Gastrocnemius medialis (tissue), 4 donors: Measurements from ENCODE around the gene DDIT4. TPM values are rescaled to one million over a fixed set of nuclear protein-coding genes. Genes with fewer than 3 reads are reported as not detected.

Source experiments
- ATAC-seq, 2 donors: fragments of 150-250 bp; one replicate each; pipeline ENCODE4 v1.9.1; 2016
- DNase-seq, 2 donors: peaks; one replicate each; pipeline ENCODE4 v3.0.0-alpha.2; 2019
- H3K27ac ChIP-seq, 4 donors: fragments of 200-600 bp; sonication (generic); 1 replicate in 1 of 4; 2 replicates in 3 of 4; pipeline ENCODE4 v1.5.1; 2016 to 2018; ENCODE audit warnings: mild to moderate bottlenecking in 2 of 4, moderate library complexity in 1 of 4
- H3K27me3 ChIP-seq, 3 donors: fragments of 200-600 bp; sonication (generic) in 2 of 3; 1 replicate in 1 of 3; 2 replicates in 2 of 3; pipeline versions ENCODE4 v1.5.1 to v1.6.0; 2016 to 2019; ENCODE audit warnings: mild to moderate bottlenecking in 1 of 3, moderate library complexity in 1 of 3
- H3K36me3 ChIP-seq, 2 donors: fragments of 200-600 bp; sonication (generic) in 1 of 2; one replicate each; pipeline ENCODE4 v1.5.1; 2017 to 2018
- H3K4me1 ChIP-seq, 2 donors: fragments of 200-600 bp; sonication (generic) in 1 of 2; one replicate each; pipeline ENCODE4 v1.5.1; 2016 to 2017; ENCODE audit warnings: mild to moderate bottlenecking in 2 of 2
- H3K4me3 ChIP-seq, 4 donors: fragments of 200-600 bp; sonication (generic) in 3 of 4; 1 replicate in 1 of 4; 2 replicates in 3 of 4; pipeline ENCODE4 v1.5.1; 2016 to 2019; ENCODE audit warnings: mild to moderate bottlenecking in 2 of 4
- H3K9me3 ChIP-seq, 3 donors: fragments of 200-600 bp; sonication (generic) in 2 of 3; 1 replicate in 1 of 3; 2 replicates in 2 of 3; pipeline ENCODE4 v1.5.1; 2016 to 2019
- CTCF ChIP-seq, 5 experiments: fragments of 450-650 bp in 3 of 5; fragments of 200-600 bp in 2 of 5; sonication (generic) in 2 of 5; IDR thresholded peaks in 4 of 5; conservative IDR thresholded peaks in 1 of 5; 1 replicate in 4 of 5; 2 replicates in 1 of 5; pipeline ENCODE4 v1.5.1; 2016 to 2019; ENCODE audit warnings: antibody characterized with exemption in 5 of 5, mild to moderate bottlenecking in 3 of 5, moderate library complexity in 3 of 5
- POLR2A ChIP-seq, 2 donors: fragments of 450-650 bp; IDR thresholded peaks; one replicate each; pipeline ENCODE4 v1.6.1; 2017; ENCODE audit warnings: antibody characterized with exemption in 2 of 2, mild to moderate bottlenecking in 2 of 2, moderate library complexity in 2 of 2
- in situ Hi-C, 4 donors: fragments of 200-750 bp; cut with MboI; loops; one replicate each; pipeline versions ENCODE4 v1.15.0 to v1.8.0; 2017; ENCODE audit warnings: low sequenced_read_pairs in 4 of 4
- intact Hi-C: fragments of 100-400 bp; cut with DNase I; formaldehyde crosslinking; loops from one replicate; pipeline ENCODE4 v1.15.1; 2023; ENCODE audit warnings: low total_unique reads
- total RNA-seq, 4 donors: library from RNA; depleted of rRNA; stranded (reverse); fragments of >200 nt; gene quantifications; one replicate each; pipeline versions ENCODE4 v1.1.0 to v1.2.3, GENCODE V29; 2016

The DDIT4 gene
- total RNA-seq, 4 donors from 2014 or later: 296 to 667 (median 319) TPM

GRCh38 chr10:72274213-72274729 lies 547 bp downstream of the DDIT4 start:
- peak in 1 of 2 donors; percentile 37 for DNase-seq
- H3K4me3 ChIP-seq: peak overlapping the region; percentile 89 to 99 (median 96)
- peaks cover 13% of the 10 kb centered on the region in 2 donors for H3K4me1 ChIP-seq
- H3K27ac ChIP-seq: peak overlapping the region; percentile 97 to 100 (median 99)
- ATAC-seq: peak in 1 of 2 donors; percentile 0
- intact Hi-C loops (no loop called here), in situ Hi-C loops (loop anchor here in 1 of 4 donors (10.0 kb wide), 1 partner anchor 49 kb away; no protein-coding TSS in a partner anchor)
- no peak for TF ChIP-seq CTCF (IDR thresholded peaks at IDR 0.05 in 4 of 5, conservative IDR thresholded peaks at IDR 0.05 in 1 of 5)
- TF ChIP-seq POLR2A (IDR thresholded peaks at IDR 0.05): no peak
- no peaks in the 10 kb centered on the region for H3K9me3 ChIP-seq
- H3K27me3 ChIP-seq: no peaks in the 10 kb centered on the region
- H3K36me3 ChIP-seq: peaks cover 5 to 22% of the 10 kb centered on the region in 2 donors

- Histone ChIP-seq H3K27me3 (no peaks in the 10 kb centered on the region), H3K4me1 (peaks cover 15 to 16% of the 10 kb centered on the region in 2 donors), H3K4me3 (peak overlapping the region; percentile 89 to 99 (median 96)), H3K36me3 (peaks cover 5 to 22% of the 10 kb centered on the region in 2 donors), H3K9me3 (no peaks in the 10 kb centered on the region), H3K27ac (peak overlapping the region; percentile 97 to 100 (median 99))
- in situ Hi-C loops: loop anchor here in 2 of 4 donors (5.0 to 10.0 kb wide), 3 partner anchors 37 to 52 kb away; no protein-coding TSS in a partner anchor
- peak; percentile 84 to 96 (median 91) for TF ChIP-seq CTCF (IDR thresholded peaks at IDR 0.05 in 4 of 5, conservative IDR thresholded peaks at IDR 0.05 in 1 of 5)
- TF ChIP-seq POLR2A (IDR thresholded peaks at IDR 0.05): peak in 1 of 2 donors; percentile 34
- intact Hi-C loops: no loop called here
- DNase-seq (peak; percentile 72 to 92), ATAC-seq (peak; percentile 2 to 17)
Measured at GRCh38 chr10:72274730-72275350, 1.1 kb downstream of the DDIT4 start.

- Histone ChIP-seq H3K27ac (peak overlapping the region; percentile 97 to 100 (median 99)), H3K27me3 (no peaks in the 10 kb centered on the region), H3K9me3 (no peaks in the 10 kb centered on the region), H3K4me3 (peak overlapping the region; percentile 89 to 99 (median 96)), H3K4me1 (peaks cover 19 to 20% of the 10 kb centered on the region in 2 donors), H3K36me3 (peaks cover 5 to 22% of the 10 kb centered on the region in 2 donors)
- intact Hi-C loops (loop anchor here (1.0 kb wide), 1 partner anchor 53 kb away; no protein-coding TSS in a partner anchor), in situ Hi-C loops (loop anchor here in 2 of 4 donors (5.0 to 10.0 kb wide), 3 partner anchors 37 to 52 kb away; no protein-coding TSS in a partner anchor)
- DNase-seq (peak; percentile 41 to 74), ATAC-seq (no peak)
- TF ChIP-seq POLR2A (IDR thresholded peaks at IDR 0.05) (peak in 1 of 2 donors; percentile 26), CTCF (IDR thresholded peaks at IDR 0.05 in 4 of 5, conservative IDR thresholded peaks at IDR 0.05 in 1 of 5) (no peak)
Measured at GRCh38 chr10:72275351-72276012, 1.8 kb downstream of the DDIT4 start.

GRCh38 chr10:72276013-72276387 lies 2.3 kb downstream of the DDIT4 start:
- H3K9me3 ChIP-seq: no peaks in the 10 kb centered on the region
- no peaks in the 10 kb centered on the region for H3K27me3 ChIP-seq
- H3K36me3 ChIP-seq: peaks cover 5 to 22% of the 10 kb centered on the region in 2 donors
- intact Hi-C loops (loop anchor here (1.0 kb wide), 1 partner anchor 52 kb away; no protein-coding TSS in a partner anchor), in situ Hi-C loops (loop anchor here in 2 of 4 donors (5.0 to 10.0 kb wide), 3 partner anchors 36 to 51 kb away; no protein-coding TSS in a partner anchor)
- TF ChIP-seq POLR2A (IDR thresholded peaks at IDR 0.05) (peak; percentile 31 to 47), CTCF (IDR thresholded peaks at IDR 0.05 in 4 of 5, conservative IDR thresholded peaks at IDR 0.05 in 1 of 5) (no peak)
- peak overlapping the region; percentile 97 to 100 (median 99) for H3K27ac ChIP-seq
- peak overlapping the region; percentile 89 to 99 (median 96) for H3K4me3 ChIP-seq
- no peak for ATAC-seq
- DNase-seq: peak; percentile 45 to 77
- peaks cover 19 to 20% of the 10 kb centered on the region in 2 donors for H3K4me1 ChIP-seq
